DOHH2 (cell line): ENCODE data around the gene MANEAL.

Experiments used
- CTCF ChIP-seq: fragments of 200-600 bp; sonication (generic); IDR thresholded peaks from one replicate; pipeline ENCODE4 v1.5.1; 2014; ENCODE audit warnings: antibody characterized with exemption, mild to moderate bottlenecking, low read depth, low read length; ENCODE audit not compliant: poor library complexity, severe bottlenecking
- EZH2phosphoT487 ChIP-seq: fragments of 200-600 bp; sonication (generic); IDR thresholded peaks from 2 replicates; pipeline ENCODE4 v1.6.1; 2017; ENCODE audit warnings: borderline replicate concordance, mild to moderate bottlenecking, antibody characterized with exemption, low read length, moderate library complexity, mixed read lengths

- no peak for TF ChIP-seq CTCF
- no peak for TF ChIP-seq EZH2phosphoT487
Measured at GRCh38 chr1:37797750-37798345, 4.2 kb downstream of the MANEAL start.
